SK-N-MC (cell line): ENCODE measurements around the gene SFI1.
A peak's percentile ranks its signal among the peaks of the same experiment; 100 is the strongest.

Experiments
- DNase-seq: peaks from one replicate; pipeline ENCODE4 v3.0.0-alpha.2; 2011; ENCODE audit warnings: low read depth, low spot score
- H3K27ac ChIP-seq: fragments of 200-600 bp; sonication (generic); 2 replicates; pipeline ENCODE4 v1.5.1; 2016; ENCODE audit warnings: mixed run types
- H3K36me3 ChIP-seq: fragments of 200-600 bp; sonication (generic); 2 replicates; pipeline ENCODE4 v1.6.1; 2017; ENCODE audit warnings: antibody characterized with exemption, low read length, mixed read lengths; ENCODE audit not compliant: insufficient read depth
- H3K4me3 ChIP-seq: fragments of 200-600 bp; sonication (generic); 2 replicates; pipeline ENCODE4 v1.5.1; 2016
- H3K9ac ChIP-seq: fragments of 200-600 bp; sonication (generic); 2 replicates; pipeline ENCODE4 v1.8.0; 2017; ENCODE audit warnings: mixed run types, mixed read lengths; ENCODE audit not compliant: insufficient read length
- H3K9me3 ChIP-seq: fragments of 200-600 bp; sonication (generic); 2 replicates; pipeline ENCODE4 v1.6.1; 2017; ENCODE audit warnings: low read depth, mild to moderate bottlenecking, antibody characterized with exemption, low read length, moderate library complexity, mixed read lengths
- EZH2 ChIP-seq: fragments of 200-600 bp; sonication (generic); IDR thresholded peaks from one replicate; pipeline ENCODE4 v1.6.1; 2017; ENCODE audit warnings: antibody characterized with exemption
- FOXP2 ChIP-seq: optimal IDR thresholded peaks from 2 replicates; pipeline ENCODE3; 2011; ENCODE audit warnings: mild to moderate bottlenecking, moderate library complexity; ENCODE audit not compliant: insufficient read depth; ENCODE audit errors: extremely low read length, control extremely low read depth
- POLR2AphosphoS5 ChIP-seq: IDR thresholded peaks from 2 replicates; pipeline ENCODE4 v1.6.1; 2012; ENCODE audit warnings: mild to moderate bottlenecking, low read depth, low read length, borderline replicate concordance

SFI1 gene

GRCh38 chr22:31625661-31626426 lies 129.5 kb downstream of the SFI1 start:
- Histone ChIP-seq H3K9ac (no peak overlapping the region), H3K36me3 (peaks cover 3% of the 10 kb centered on the region; the same call in 1 of the 2 replicates), H3K9me3 (no peaks in the 10 kb centered on the region), H3K4me3 (no peak overlapping the region), H3K27ac (no peak overlapping the region)
- DNase-seq: no peak
- TF ChIP-seq FOXP2 (no peak), EZH2 (no peak), POLR2AphosphoS5 (no peak)

DNA sequence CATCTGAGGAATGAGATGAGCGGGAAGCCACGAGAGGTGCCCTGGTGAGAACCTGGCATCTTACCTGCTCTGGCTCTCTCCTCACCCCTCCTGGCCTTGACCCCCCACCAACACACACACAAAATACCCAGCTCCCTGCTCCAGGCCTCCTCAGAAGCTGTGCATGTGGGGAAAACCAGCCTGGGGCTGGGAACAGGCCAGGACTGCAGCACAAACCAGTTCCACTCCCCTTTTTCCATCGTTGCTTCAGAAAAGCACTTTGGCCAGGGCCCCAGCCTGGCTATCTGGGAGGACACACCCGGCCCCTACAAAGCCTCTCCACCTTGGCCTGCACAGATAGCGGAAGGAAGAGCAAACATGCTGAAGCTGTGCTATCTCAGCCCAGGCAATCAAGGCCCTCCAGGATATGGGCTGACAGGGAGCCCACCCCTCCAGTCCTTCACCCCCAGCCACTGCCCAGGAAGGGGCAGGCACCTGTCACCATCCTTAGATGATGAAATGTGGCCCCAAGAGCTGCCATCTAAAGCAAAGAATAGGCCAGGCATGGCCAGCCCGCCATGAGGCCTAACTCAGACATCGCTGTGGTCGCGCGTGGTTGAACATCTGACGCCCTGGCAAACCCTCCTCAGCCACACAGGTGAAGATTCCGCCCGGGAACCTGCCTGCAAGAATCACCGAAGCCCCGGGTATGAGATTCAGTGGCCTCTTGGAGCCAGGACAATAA lies 130.3 kb downstream of the SFI1 start:
- Histone ChIP-seq H3K9me3 (no peaks in the 10 kb centered on the region), H3K36me3 (no peaks in the 10 kb centered on the region; the same call in 1 of the 2 replicates), H3K4me3 (no peak overlapping the region), H3K9ac (no peak overlapping the region), H3K27ac (no peak overlapping the region)
- TF ChIP-seq POLR2AphosphoS5 (no peak), EZH2 (no peak), FOXP2 (no peak)
- DNase-seq: no peak

GRCh38 chr22:31627223-31627731 lies 130.9 kb downstream of the SFI1 start:
- Histone ChIP-seq H3K36me3 (no peaks in the 10 kb centered on the region; the same call in 1 of the 2 replicates), H3K27ac (no peak overlapping the region), H3K4me3 (no peak overlapping the region), H3K9ac (no peak overlapping the region), H3K9me3 (no peaks in the 10 kb centered on the region)
- no peak for DNase-seq
- TF ChIP-seq FOXP2: no peak
- no peak for TF ChIP-seq EZH2
- TF ChIP-seq POLR2AphosphoS5: no peak

DNA sequence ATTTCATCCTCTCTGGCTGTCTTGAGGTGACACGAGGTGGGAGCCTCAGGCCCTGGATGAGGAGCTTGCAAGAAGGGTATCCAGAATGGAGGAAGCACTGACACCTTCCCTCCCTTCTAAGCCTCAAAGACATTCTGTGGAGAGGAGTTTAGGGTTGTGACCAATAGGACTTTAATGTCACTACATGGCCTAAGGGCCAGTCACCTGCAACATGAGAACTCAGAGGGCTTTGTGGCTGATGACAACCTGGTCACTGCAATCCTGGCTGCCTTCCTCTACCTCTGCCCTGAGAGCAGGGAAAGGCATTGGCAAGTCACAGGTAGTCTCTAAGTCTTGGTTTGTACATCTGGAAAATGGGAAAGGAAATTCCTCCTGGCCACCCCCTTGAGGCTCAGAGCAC lies 132.0 kb downstream of the SFI1 start:
- no peak overlapping the region for H3K9ac ChIP-seq
- no peak for TF ChIP-seq POLR2AphosphoS5
- no peak for TF ChIP-seq FOXP2
- TF ChIP-seq EZH2: no peak
- H3K4me3 ChIP-seq: no peak overlapping the region
- H3K27ac ChIP-seq: no peak overlapping the region
- H3K9me3 ChIP-seq: no peaks in the 10 kb centered on the region
- H3K36me3 ChIP-seq: no peaks in the 10 kb centered on the region; the same call in 1 of the 2 replicates
- DNase-seq: no peak

DNA sequence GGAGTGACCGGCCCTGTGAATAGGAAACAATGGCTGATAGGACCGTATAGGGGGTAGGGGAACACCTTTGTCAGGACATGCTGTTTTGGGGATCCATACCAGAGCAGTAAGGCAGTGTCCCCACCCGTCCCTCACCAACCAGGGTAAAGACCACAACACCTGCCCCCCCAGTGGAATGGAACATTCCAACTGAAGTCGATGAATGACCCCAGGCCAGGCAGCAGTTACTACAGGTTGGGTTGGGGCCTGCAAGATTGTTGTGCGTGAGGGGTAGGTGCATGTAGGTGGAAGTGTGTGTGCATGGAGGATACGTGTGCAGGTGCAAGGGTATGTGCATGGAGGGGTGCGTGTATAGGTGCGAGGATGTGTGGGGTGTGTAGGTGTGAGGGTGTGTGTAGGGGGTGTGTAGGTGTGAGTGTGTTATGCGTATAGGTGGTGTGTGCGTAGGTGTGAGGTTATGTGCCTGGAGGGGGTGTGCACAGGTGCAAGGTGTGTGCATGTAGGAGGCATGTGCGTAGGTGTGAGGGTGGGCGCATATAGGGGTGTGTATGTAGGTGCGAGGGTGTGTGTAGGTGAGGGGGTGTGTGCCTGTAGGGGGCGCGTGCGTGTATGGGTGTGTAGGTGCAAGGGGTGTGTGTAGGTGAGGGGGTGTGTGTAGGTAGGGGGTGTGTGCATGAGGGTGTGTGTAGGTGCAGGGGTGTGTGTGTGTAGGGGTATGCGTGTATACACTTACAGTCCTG lies 132.8 kb downstream of the SFI1 start:
- no peak for DNase-seq
- TF ChIP-seq POLR2AphosphoS5 (no peak), EZH2 (no peak), FOXP2 (no peak)
- Histone ChIP-seq H3K36me3 (no peaks in the 10 kb centered on the region; the same call in 1 of the 2 replicates), H3K9ac (no peak overlapping the region), H3K9me3 (no peaks in the 10 kb centered on the region), H3K4me3 (peak overlapping the region; percentile 93; the same call in 1 of the 2 replicates), H3K27ac (no peak overlapping the region)

DNA sequence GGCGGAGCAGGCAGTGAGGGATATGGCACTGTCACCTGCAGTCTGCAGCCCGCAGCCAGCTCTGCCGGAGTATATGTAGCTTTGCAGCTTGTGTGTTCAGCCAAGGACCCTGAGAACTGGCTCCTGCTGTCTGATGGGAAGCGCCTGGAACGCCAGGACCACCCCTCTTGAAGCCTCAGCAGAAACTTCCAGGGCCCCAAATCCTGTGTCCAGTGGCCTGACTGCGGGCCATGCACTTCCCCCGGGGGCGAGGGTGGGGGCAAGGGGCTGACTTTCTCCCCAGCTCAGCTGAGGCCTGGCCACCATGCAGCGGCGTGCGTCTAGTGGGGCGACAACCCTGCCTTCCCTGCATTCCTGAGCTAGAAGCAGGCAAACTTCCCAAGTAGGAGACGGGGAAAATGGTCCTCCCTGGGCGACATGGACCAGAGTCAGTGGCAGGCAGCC lies 133.4 kb downstream of the SFI1 start:
- H3K9ac ChIP-seq: peak overlapping the region; percentile 91
- no peaks in the 10 kb centered on the region; the same call in 1 of the 2 replicates for H3K36me3 ChIP-seq
- no peaks in the 10 kb centered on the region for H3K9me3 ChIP-seq
- peak overlapping the region; percentile 93 for H3K4me3 ChIP-seq
- no peak for DNase-seq
- peak overlapping the region; percentile 71; the same call in 1 of the 2 replicates for H3K27ac ChIP-seq
- no peak for TF ChIP-seq FOXP2
- TF ChIP-seq EZH2: no peak
- TF ChIP-seq POLR2AphosphoS5: no peak

DNA sequence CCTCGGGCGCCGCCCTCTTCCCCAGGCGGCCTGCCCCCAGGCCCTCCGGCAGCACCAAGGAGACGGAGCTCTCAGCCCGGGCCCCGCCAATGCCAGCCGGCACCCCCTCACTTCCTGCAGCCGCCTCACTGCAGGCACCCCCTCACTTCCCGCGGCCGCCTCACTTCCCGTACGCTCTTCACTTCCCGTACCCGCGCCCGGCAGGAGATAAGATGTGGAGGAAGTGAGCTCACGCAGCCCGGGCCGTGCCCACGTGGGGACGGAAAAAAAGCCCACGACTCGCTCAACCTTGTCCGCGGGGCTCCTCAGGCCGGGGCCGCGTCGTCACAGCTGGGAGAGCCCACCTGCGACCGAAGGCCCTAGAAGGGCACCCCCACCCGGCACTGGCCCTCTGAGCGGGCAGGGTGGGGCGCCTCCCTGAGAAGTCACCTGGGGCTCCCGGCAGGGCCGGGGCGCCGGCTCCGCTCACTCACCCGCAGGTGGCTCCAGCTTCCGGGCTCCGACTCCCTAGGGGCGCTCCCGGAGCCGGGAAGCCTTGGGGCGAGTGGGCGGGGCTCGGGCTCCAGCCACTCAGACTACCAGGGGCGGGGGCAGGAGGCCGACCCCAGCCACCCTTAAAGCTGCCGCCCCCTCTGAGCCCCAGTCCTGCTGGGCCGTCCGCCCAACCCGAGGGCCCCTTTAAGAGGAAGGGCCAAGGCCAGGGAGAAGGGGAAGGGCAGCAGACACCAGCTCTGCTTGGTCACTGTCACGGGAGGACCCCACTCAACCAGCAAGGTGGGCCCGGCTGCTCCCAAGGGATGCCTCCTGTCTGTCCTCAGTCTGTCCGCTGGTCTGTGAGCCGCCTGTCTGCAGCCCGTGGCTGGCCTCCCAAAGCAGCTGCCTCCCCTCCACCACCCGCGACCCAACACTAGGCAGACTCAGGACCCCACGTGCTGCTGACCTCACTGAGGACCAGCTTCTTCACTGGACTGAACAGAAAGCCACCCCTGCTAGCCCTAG lies 134.3 kb downstream of the SFI1 start:
- no peak for DNase-seq
- no peaks in the 10 kb centered on the region for H3K9me3 ChIP-seq
- H3K36me3 ChIP-seq: no peaks in the 10 kb centered on the region; the same call in 1 of the 2 replicates
- peak overlapping the region; percentile 91 for H3K9ac ChIP-seq
- peak overlapping the region; percentile 93 for H3K4me3 ChIP-seq
- TF ChIP-seq EZH2 (no peak), POLR2AphosphoS5 (peak; percentile 63; the same call in 1 of the 2 replicates)
- peak overlapping the region; percentile 71 for H3K27ac ChIP-seq
